A204.1 (cell line): ENCODE results near the gene MAPK8IP3.

ENCODE experiments used
- FAIRE-seq: peaks from 2 replicates; lab custom pipeline; 2012; peaks lifted over from hg19 to GRCh38; lab: Jason Lieb, UNC

MAPK8IP3 gene

DNA sequence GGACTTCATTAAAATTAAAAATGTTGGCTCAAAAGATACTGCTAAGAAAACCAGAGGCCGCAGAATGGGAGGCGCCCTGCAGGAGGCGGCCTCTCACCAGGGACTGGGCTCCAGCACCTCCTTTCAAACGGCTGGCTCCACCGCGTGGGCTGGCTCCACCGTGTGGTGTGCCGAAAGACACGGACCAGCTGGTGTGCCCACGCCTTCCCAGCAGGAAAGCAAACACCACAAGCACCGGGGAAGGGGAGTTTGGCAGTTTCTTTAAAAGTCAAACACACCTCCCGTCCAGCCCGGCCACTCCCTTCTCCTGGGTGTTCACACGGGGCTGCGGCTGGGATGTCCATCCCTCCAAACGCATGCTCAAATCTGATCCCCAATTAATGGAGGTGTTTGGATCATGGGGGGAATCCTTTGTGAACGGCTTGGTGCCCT lies 106.8 kb downstream of the MAPK8IP3 start:
- no peak for FAIRE-seq

DNA sequence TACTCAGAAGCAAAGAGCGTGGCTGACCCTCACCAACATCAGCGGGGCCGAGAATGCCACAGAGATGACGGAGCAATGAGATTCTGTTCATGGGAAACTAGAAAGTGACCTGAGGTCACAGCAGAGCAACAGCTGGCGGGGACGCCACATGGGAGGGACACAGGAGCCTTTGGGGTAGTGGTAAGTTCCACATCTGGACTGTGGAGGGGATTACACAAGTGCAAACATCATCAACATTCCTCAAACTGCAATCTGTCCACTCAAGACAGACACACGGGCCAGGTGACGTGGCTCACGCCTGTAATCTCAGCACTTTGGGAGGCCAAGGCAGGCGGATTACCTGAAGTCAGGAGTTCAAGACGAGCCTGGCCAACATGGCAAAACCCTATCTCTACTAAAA lies 109.5 kb downstream of the MAPK8IP3 start:
- no peak for FAIRE-seq

DNA sequence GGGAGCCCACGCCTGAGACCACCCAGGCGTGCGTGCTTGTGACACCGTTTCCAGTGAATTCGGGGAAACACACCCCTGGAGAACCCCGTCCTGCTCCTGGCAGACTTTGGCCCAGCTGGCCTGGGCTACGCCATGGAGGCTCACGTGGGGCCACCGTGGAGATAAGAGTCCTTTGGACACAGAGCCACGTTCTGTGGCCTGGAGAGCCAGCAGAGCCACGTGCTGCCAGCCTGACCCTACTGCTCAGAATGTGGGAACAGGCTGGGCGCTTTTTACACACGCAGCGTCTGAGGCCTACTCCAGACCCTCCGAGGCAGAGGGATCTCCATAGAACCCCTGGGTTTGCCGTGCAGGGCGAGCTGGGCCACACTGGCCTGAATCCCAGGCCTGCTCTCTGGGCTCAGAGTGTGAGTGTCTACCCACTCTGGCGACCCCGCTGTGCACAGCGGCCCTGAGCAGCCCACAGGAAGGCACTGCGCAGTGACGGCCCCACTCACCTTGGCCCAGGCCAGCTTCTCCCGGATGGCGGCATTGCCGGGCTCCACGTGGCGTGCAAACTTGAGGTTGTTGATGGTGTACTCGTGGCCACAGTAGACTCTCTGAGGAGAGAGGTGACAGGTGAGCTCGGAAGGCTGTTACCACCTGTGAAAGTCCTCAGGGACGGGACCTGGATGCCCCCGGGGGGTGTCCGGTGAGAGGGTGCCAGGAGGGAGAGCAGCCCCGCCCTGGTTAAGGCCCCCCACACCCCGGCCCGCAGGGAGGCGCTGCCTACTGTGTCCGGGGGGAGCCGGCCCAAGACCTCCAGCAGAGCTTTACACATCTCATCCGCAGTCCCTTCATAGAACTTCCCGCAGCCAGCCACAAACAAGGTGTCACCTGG lies 110.6 kb downstream of the MAPK8IP3 start:
- FAIRE-seq, result no peak

DNA sequence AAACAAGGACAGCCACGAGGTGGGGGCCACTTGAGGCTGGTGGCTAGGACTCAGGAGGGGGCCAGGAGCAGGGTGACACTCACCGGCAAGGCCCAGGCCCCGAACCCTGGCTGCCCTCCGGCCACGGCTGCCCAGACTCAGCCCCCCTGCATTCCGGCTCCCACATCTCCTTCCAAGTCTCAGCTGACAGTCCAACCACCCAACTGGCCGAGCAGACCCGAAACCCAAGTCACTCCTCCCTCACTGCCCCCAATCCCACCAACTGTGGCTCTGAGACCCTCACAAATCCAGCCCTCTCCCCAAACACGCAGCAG lies 111.2 kb downstream of the MAPK8IP3 start:
- no peak for FAIRE-seq

DNA sequence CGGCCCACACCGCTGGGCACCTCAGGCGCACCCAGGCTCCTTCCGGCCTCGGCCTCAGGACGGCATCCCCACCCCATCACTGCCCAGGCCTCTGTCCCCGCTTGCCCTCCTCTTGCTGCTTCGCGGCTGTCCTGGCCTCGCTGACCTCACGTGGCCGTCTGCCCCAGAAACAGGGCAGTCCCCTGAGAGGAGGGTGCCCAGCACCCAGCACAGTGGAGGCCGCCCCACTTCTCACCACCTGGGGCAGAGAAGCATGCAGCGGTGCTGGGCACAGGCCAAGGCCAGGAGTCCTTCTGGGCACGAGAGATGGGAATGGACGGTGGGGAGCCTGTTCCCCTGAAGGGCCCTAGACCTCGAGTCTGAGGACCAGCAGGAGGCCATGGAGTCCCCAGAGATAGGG lies 111.7 kb downstream of the MAPK8IP3 start:
- FAIRE-seq, result no peak

DNA sequence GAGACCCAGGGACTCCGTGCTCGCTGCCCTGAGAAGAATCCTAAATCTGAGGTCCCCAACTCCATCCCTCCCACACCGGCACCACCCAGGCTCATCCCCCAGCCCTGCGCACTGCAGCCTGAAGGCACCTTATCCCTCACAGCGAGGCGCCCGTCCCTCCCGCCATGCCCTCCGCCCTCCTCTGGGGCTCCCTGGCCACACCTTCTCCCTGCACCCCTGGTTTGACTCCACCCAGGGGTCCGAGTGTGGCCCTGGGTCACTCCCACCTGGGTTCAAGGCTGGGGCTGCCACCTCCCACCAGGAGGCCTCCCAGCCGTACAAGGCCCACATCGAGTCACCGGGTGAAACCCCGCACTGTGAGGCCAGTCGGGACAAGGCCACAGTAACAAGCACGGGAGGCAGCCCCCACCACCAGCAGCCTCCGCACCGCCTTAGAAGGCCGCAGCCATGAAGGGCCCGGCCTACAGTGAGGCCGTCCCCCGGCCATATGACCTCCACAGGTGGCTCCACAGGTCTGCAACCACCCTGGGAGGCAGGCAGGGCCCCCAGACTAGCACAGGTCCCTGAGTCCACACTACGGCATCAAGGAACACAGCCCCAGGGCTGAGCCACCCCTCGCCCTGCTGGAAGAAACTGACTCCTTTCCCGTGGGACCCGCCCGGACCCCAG lies 112.3 kb downstream of the MAPK8IP3 start:
- no peak for FAIRE-seq

DNA sequence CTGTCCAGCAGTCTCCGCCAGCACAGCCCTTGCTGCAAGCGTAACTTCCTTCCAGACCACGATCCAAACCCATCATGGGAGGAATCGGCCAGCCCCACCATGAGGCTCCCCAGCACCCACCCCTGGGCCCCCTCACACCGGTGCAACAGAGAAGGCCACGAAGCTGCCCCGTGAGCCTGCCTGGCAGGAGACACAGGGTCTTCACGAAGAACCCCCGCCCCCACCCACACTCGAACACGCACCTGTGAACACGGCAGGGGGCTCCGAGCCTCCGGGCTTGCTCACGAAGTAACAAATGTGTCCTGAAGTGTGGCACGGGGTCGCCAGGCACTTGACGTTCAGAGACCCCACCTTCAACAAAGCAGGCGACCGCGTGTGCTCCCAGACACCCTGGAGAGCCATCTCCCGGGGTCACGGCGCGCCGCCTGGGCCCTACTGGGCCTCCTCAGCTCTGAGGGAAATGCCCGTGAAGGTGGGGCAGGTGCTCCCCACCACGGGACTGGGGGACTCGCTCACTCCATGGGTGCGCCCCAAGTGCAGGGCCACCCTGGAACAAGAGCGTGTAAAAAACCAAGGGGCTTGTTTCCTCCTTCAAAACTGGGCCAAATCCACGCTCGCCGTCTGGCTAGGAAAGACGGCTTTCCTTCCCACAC lies 113.0 kb downstream of the MAPK8IP3 start:
- no peak for FAIRE-seq

DNA sequence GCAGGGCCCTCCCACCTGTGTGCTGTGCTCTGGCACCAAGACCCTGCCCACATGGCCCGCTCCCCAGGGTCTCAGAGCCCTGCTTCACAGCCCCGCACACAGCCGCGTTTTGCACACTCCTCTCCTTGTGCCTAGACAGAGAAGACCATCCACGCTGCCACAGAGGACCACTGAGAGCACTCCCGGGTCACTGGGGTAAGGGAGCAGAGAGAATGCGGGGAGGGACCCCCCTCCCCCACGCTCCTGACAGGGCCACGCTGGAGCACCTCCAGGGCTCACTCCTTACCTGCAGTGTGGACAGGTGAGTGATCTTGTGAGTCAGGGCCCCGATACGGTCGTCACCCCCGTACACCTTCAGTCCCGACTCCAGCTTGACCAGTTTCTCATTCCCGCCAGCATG lies 113.6 kb downstream of the MAPK8IP3 start:
- no peak for FAIRE-seq
